ENCODE results near the gene ERCC5.

The ERCC5 gene

DNA sequence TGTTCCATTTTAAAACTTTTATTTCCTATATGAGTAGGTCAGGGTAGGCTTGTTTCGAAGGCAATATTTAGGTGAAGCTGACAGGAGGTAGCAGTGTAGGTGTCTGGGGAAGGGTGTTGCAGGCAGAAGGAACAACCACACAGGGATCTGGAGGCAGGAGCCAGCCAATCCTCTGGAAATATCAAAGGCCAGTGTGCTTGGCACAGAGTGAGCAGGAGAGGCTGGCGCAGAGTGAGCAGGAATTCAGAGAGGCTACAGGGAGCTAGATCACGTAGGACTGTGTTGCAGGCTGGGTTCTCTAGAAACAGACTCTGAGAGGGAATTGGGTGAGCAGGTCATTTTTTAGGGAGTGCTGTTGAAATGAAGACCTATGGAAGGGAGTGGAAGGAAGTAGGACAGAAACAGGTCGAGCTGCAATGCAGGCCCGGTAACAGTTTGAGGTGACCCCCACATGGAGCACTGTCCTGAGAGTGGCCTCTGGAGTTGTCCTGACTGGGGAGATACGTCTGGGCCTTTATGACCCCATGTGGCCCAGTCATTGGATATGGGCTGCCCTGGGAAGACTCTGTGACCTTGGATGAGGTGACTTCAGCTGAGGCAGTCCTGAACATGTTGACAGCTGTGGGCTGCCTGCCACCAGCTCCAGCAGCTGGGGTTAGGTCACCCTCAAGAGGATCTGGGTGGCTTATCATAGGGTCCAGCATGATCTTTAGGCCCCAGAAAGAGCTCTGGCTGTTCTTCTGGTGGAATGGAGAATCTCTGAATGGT, 51.7 kb downstream of the ERCC5 start:
- no peak for DNase-seq

DNA sequence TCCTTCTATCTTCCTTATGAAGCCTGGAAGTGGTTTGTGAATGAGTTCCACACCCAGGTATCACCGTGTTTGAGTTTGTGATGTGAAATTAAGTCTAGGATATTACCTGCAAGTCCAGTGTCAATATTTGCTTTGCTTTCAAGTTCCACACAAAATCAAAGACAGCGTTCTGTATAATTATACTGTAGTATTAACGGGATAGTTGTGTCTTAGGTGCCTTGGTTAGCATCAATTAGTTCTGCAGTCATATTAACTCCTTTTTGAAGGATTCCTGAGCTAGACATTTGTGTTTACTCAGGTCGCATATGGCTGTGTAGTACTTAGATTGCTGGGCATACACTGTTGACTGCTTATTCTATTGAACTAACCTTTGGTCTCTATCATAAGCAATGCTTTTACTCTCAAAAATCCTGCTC, 54.4 kb downstream of the ERCC5 start:
- no peak for DNase-seq

DNA sequence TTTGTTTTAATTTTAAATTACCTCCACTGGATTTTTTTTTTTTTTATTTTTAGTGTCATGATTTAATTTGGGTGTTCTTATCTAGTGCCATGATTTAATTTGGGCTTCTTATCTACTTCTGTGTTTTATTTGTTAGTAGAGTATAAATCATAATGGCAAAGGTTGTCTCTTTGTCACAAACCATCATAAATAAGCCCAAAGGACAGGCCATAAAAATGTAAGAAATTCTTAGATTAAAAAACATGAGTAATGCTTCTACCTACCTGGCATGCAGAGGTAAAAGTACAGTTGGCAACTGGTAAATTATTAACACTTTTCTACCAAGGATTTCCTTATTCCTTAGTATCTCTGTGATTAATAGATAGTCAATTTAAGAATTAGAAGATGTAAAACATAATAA, 55.2 kb downstream of the ERCC5 start:
- DNase-seq, result no peak

DNA sequence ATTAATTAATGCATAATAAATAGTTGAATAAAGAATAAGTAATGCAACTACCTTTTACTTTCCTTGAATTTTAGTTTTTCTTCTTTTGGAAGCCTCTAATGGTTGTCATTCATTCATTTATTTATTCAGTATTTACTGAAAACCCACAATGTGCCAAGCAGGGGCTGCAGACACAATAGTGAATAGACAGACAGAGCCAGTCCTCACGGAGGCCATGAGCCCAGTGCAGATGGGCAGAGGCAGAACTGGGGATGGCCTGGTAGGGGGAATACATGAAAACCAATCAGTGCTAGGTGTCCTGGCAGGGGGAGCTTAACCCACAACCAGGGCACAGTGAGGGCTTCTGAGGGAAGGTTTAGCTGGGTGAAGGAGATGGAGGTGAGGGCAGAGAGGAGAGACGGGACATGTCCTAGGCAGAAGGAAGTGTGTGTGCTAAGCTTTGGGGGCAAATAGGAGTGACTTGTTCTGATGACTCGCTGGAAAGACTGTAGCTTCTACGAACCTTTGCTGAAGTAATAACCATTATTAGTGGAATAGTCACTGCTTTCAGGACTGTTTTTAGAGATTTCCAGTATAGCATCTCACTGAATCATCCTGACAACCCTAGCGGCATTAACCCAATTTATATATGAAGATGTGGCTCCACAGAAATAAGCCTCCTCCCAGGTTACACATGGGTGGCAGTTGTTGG, 55.9 kb downstream of the ERCC5 start:
- no peak for DNase-seq

DNA sequence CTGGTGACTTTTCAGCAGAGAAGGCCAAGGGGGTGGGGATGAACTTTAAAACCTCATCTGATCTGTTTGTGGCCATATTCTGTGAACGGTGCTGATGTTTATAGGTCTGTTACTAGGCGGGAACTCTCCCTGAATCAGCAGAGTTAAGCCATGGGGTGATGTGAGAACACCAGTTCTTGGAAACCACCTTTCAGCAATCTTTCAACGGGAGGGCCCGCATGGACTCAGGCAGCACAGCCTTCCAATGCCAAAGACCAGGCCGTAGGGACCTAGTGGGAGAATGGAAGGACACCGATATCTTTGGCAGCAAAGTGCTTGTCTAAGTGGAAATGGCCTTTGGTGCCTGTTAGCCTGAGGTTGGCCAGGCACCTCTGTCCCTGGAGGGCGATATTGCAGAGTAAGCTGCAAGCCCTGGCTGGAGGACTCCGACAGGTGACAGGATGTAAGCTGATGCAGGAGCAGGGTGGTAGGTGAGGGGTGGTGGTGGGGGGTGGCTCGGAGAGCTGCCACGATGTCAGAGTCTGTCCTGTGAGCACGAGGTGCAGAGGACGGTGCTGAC, 57.0 kb downstream of the ERCC5 start:
- no peak for DNase-seq

DNA sequence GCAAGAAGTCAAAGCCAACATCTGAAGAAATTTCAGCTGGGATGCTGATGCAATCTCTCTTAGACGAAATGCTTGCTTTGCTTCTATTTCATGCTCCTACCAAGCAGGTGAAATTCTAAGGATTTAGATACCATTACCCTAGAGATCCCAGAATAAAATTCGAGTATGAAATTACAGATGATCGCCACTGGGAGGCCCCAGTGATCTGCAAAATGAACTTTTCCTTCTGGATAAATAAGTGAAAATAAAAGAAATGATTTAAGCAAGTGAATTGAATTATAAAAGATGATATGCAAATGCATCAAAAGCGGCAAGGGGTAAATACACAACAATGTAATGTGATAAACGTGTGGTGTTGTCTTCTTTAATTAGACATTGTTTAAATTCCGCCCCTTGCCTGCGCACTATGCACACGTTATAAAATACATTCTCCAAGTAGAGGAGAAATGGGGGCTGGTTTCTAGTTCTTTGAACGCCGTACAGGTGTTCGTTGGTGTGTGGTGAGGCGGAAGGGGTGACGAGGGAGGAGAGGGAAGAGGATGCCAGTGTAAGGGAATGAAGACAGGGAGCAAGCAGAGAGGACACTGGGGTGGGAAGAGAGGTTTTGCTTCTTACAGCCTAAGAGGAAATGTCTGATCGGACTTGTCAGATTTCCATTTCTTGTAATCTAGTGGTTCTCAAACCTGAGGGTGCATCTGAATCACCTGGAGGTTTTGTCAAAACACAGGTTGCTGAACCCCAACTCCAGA, 58.0 kb downstream of the ERCC5 start:
- DNase-seq, result no peak

DNA sequence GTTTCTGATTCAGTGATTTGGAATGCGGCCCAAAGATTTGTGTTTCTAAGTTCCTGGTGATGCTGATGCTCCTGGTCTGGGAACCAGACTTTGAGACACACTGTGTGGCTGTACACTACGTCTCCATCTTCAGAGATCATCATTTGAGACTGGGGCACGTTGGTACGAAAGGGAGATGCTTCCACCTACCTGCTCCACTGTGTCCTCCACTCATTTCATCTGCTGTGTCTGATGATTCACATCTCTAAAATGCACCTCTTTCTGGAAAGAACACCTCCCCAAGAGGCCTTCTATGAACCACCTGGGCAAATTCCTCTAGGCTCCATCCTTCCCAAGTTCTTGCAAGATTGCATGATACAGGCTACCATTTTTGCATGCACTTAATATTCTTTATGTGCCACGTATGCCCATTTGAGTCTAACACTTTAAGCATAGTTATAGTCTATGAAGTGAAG, 58.6 kb downstream of the ERCC5 start:
- DNase-seq, result no peak

DNA sequence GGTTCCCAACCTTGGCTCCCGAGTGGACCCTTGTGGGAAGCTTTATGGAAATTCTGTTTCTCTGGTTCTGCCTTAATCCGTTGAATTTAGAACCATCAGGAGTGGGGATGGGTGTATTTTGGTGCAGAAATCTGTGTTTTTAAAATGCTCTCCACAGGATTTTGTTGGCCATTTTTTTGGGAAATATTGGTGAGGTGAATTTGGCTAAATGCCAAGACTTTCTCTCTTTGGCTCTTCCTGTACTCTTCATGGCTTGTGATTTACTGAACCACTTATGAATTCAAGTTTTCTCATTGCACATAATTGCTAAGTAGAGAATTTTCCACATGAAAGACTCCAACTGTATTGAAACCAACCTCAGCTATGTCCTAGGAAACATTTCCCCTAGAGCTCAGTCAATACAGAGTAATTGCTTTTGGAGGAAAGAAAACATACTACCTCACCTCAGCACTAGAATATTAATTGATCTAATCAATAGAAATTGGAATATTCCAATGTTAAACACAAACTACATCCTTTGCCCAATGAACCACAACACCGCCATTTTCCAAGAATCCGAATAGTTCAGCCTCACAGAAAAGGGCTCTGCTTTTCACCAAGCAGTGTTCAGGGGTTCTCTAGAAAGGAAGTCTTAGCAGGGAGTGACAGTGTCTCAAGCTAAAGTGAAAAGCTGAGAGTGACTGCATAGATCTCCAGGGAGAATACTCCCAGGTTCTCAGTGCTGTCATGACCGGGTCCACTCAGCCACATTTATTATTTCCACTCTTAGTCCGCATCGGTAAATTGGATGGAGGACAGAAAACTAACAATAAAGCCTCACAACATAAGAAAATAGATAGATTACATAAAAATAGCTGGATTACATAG, 60.3 kb downstream of the ERCC5 start:
- no peak for DNase-seq

DNA sequence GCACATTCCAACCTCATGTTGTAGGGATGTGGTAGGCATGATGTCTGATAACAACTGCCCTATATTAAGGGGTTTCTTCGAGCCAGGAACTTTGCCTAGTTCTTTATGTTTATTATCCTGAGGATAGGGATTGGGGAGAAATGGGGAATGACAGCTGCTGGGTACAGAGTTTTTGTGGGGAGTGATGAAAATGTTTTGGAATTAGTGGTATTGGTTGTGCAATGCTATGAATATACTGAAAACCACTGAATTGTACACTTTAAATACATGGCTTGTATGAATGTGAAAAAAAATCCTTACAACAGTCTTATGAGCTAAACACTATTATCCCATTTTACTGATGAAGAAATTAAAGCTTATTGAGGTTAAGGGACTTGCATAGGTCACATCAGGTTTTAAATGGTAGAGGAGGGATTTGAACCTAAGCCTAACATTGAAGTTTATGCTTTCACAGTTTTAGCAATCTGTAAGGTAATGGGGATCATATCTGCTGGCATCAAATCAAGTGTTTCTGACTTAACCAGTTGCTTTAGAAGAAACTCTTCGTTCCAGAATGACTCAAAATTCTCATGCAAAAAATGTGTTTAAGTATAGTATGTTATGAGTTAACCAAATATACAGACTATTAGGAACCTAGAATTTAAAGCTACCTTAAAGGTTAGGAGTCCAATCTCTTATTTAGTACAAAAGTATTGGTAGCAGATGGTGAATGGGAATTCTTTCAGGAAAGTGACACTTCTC, 61.4 kb downstream of the ERCC5 start:
- DNase-seq, result no peak

DNA sequence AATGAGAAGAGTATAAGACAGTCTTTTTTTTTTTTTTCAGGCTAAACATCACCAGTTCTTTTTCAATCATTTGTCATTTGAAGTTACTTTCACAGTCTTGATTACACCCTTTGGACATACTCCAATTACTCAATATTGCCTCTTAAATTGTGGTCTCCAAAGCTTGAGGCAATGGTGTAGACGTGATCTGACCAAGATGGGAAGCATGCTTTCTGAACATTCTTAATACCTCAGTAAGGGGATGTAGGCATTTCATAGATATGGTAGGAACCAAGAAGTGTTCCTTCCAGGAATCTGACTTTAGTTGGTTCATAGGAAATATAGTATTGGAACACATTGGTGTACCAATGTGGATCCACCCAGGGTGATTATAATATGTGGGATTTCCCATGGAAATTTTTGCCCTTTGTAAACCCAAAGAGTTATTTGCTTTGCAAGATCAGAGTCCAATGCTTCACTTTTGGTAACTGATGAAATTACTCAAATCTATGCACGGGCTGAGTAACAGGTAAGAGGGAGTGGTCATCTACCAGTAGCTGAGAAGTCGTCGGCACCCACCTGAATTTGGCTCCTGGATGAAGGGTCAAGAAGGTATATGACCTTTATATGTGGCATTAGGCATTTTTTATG, 62.2 kb downstream of the ERCC5 start:
- DNase-seq, result no peak

DNA sequence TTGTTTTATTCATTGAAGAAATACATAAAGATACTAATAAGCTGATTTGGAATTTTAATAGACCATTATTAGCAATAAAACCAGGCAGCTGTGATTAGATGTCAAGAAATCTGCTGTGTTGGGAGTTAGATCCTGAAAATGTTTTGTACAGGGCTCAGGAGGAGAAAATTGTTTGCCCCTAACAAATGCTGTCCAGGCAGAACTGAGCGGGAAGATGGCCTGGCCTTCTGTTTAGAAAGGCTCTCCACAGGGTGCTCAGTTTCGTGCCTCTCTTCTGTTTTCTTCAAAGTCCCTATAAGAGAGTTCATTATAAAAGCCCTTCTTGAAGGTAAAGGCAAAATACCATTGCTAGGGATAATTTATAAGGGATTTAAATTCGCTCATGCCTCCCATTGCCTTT, 64.1 kb downstream of the ERCC5 start:
- no peak for DNase-seq

DNA sequence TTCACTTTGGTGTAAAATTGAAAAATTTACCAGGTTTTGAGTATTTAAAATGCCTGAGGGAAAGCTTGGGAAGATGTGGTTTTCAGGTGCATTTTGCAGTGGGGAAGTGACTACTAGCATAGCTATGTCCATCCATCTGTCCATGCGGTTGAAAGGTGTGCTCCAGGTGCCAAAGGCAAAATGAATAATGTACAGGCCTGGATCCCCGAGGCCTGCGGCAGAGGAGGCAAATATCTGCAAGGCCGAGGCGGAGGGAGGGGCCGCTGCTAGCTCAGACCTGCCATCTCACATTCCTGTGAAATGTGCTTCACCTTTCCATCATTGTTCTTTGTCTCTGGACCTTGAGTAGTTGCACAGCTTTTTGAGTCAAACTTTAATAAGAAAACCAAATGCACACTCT, 65.5 kb downstream of the ERCC5 start:
- DNase-seq, result no peak

DNA sequence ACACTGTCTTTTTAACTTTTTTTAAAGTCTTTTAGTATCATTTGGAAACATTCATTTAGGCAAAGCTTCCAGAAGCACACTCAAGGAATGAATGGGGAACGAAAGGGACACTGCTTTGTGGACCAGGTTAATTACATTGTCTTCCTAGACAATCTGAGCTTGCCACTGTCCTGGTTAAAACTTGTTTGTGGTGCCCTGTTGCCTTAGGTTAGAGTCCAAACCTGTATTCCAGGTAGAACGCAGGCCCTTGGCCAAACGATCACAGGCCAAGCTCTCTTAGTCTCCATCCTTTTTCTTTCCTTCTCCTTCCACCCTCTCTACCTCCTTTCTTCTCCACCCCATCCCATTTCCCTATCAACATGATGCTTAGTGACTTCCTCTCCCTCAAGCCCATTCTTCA, 66.8 kb downstream of the ERCC5 start:
- DNase-seq, result no peak

DNA sequence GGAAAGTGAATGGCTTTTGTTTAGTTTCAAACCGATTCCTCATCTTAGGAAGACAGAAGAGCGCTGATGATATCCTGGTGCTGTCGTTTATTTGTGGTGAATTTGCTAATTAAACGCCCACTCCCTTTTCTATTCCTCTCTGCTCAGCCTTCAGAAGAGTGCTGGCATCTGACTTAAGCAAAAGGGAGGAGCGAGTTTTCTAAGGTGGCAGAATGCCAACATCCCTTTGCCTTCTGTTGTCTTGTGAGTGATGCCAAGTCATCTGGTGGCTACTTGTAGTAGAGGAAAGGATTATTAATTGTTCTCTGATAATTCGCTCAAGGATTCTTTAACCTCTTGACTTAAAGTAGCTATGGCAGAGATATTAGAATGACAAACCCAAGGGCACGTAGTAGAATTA, 68.1 kb downstream of the ERCC5 start:
- no peak for DNase-seq

DNA sequence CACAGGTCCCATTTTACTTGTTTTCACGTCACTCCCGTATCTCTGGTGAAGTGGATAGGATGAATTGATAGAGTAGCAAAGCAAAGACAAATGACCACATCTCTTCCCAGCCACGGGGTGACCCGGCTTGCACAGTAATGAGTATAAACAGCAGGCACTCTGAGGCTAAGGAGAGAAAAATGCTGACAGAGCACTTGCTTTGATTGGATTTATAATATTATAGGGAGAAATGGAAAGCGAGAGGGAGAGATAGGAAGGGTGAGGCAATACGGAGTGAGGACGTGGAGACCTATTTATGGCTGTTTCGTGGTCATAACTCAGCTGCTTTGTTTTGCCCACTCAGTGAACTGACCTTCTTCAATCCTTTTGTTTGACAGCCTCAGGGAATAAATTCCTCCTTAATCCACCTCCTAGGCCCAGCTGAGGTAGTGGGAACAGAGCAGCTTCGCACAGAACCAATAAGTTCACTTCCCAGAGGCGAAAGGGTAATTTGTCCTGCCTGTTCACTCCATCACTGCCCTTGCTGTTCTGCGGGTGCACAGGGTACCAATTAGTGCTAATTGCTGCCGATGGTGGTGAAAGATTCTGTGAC, 68.6 kb downstream of the ERCC5 start:
- no peak for DNase-seq

DNA sequence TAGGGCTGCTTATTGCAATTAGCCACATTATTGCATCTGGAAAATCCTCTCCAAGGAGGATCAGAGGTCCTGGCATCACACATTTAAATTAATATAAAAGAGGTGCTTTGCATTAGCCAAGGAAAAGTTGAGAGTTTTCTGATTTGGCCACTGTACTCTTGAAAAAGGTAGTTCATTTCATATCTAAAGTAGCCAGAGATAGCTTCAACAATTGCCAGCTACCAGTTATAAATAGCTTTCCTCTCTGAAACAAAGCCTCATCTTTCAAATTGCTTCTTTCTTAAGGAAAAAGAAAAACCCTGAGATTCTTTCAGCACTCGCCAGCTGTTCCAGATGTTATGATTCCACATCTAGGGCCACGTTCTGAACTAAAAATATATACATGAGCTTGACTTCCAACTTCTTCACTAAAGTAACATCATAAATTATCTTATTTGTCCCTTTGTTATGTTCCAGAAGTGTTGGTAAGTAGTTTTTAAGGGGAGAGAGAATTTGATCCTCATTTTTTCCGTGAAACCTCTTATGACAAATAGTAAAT, 69.6 kb downstream of the ERCC5 start:
- no peak for DNase-seq

DNA sequence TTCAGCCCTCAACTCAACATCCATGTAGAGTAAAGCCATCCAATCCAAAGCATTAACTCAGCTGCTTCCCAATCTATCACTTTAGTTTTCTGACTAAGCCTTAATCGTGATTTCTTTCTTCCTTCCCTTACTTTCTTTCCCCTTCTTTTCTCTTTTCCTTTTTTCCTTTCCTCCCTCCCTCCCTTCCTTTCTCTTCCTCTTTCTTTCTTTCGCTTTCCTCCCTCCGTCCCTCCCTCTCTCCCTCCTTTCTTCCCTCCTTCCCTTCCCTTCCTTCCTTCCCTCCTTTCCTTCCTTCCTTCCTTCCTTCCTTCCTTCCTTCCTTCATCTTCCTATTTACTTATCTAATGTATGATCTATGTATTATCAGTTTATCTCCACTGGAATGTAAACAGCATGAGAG, 71.2 kb downstream of the ERCC5 start:
- DNase-seq, result no peak

DNA sequence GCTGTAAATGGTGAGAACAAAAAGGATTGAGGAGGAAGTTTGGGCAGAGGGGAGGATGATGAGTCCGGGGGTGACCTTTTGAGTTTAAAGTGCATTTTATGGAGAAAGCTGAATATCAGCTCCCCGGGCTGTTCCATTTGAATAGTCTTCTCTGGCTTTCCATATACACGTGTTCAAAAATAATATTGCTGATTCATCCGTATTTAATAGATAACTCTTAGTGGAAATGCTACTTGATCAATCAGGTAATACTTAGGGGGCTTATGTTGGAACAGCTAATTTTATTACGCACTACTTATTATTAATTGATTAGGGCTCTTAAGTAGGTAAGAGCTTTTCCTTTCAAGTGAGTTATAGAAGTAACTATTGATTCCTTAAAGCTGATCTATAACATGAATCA, 76.4 kb downstream of the ERCC5 start:
- DNase-seq, result no peak

Measured in GF-D8 (cell line).